SH-SY5Y (cell line): Measurements from ENCODE around the gene PRMT7.

ENCODE experiments used
- GATA2 ChIP-seq: IDR thresholded peaks from 2 replicates; pipeline ENCODE4 v1.6.1; 2011; ENCODE audit warnings: mild to moderate bottlenecking, low read depth, low read length
- GATA3 ChIP-seq: IDR thresholded peaks from 2 replicates; pipeline ENCODE4 v1.6.1; 2011; ENCODE audit warnings: low read depth, mild to moderate bottlenecking, low read length, moderate library complexity

The PRMT7 gene

GRCh38 chr16:68375801-68376536, 65.2 kb downstream of the PRMT7 start:
- TF ChIP-seq GATA2 (no peak), GATA3 (no peak)

DNA sequence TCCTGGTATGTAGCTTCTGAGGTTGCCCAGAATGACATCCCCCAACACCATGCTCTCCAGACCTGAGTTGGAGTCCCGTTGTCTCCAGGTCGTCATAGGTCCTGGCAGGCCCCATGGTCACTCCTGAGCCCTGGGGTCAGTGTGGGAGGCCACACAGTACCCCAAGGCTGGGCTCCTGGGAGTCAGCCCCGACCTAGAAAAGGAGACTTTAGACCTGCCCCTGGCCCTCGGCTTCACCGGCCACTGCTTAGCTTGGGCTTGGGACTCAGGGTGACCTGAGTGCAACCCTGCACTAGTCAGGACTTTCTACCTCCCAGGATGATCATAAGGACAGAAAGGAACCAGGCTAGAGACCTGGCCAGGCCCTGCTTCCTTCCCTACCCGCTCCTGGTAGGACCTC, 65.8 kb downstream of the PRMT7 start:
- TF ChIP-seq GATA3, result no peak
- TF ChIP-seq GATA2, result no peak

GRCh38 chr16:68377221-68377620, 66.4 kb downstream of the PRMT7 start:
- TF ChIP-seq GATA2, result no peak
- no peak for TF ChIP-seq GATA3

DNA sequence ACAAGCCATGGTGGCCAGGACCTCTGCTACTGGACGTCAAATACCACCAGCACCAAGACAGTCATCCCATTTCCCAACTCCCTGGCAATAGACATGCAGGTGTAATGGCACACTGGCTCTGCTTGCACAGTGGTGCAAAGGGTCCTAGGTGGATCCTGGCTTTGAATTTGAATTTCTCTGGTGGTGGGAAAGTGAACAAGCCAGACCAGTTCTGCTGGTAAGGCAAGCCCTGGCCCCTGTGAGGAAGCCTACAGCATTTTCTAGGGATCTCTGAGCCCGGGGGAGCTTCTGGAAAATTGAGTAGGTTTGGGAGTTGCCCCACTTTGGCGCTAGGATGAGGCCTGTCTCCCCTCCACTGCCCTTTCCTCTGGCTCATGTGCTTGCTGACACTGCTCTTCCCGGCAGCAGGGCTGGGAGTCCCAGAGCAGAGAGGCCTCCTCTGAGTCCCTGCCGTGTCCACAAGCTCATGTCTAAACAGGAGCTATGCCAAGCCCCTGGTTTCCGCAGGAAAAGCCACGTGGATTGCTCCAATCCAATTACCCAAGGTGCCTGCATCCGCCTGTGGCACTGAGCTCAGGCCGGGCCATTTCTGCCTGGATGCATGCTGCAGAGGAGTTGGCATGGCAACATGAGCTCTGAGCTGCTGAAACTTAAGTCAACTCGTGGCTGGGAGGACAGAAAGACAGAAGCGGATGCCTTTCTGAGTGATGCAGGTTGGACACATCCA, 67.0 kb downstream of the PRMT7 start:
- TF ChIP-seq GATA2, result no peak
- TF ChIP-seq GATA3, result no peak

DNA sequence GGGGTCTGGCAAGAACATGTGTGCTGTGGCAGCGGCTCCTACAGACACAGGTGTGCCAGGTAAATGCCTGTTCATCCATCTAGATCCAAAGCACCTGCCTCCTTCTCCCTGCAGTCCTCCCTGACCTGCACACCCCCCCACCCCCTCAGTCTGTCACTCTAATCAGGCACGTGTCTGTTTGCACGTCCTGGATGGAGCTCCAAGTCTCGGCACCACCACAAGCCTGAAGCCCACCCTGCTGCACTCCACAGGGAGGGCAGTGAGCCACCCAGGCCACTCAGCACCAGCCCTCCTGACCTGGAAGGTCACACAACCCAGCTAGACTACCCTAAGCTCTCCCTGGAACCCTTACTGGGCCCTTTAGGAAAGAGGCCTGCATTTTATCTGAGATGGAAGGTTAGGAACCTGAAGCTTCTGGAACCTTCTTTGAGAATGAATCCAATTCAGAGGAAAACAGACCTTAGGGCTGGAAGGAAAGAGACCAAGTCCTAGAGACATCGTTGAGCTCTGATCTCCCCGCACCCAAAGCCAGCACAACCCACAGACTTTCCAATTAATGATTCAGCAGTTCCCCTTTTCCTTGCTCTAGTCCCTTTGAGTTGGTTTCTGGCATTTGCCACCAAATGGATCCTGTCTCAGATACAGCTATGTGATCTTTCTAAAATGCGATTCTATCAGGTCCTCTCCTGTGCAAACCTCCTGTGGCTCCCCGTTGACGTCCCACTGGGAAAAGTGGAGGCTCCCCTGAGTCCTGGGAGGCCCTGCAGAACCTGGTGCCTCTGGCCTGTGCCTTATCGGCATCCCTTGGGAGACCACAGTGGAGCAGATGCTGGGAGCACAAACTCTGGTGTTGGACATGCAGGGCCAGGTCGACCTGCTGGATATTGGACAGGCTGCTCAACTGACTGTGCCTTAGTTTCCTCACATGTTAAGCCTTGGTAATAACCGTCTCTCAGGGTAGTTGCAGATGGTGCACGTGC, 67.9 kb downstream of the PRMT7 start:
- no peak for TF ChIP-seq GATA3
- TF ChIP-seq GATA2, result no peak

DNA sequence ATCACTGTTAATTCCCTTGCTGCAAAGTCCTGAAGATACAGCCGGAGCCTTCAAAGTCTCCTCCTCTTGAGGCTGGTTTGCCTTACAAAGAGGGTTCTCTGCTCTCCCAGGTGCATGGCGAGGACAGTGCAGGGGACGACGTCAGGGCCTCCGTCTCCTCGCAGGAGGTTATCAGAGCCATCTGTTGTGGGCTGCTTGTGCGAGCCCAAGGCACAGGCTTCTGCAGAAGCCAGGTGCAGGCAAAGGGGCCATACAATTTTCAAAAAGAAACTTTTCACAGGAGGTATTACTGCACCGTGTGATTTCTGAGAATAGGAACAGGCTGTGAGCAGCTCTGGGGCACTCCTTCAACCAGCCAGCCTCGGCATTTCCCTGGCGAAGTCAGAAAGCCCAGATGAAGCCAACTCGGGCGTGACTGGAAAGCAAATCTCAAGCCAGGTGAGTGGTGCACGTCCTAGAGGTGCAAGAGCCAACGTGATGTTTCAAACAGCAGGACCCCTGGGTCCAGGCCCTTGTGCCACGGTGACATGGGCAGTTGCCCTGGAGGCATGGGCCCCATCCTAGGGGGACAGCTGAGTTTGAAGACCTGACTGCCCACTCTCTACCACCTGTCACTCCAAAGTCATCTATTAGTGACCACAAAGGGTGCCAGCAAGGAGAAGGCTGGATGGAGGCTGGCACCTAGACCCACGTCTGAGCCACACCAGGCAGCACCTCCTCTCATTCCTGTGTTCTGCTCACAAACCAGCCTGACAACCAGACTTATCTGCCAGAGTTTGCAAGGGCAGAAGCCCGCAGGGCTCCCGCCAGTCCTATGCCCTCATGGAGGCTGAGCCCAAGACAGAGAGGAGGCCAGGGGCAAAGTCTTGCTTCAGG, 68.9 kb downstream of the PRMT7 start:
- TF ChIP-seq GATA3, result no peak
- TF ChIP-seq GATA2, result no peak

GRCh38 chr16:68380348-68380670, 69.5 kb downstream of the PRMT7 start:
- TF ChIP-seq GATA3 (no peak), GATA2 (no peak)

DNA sequence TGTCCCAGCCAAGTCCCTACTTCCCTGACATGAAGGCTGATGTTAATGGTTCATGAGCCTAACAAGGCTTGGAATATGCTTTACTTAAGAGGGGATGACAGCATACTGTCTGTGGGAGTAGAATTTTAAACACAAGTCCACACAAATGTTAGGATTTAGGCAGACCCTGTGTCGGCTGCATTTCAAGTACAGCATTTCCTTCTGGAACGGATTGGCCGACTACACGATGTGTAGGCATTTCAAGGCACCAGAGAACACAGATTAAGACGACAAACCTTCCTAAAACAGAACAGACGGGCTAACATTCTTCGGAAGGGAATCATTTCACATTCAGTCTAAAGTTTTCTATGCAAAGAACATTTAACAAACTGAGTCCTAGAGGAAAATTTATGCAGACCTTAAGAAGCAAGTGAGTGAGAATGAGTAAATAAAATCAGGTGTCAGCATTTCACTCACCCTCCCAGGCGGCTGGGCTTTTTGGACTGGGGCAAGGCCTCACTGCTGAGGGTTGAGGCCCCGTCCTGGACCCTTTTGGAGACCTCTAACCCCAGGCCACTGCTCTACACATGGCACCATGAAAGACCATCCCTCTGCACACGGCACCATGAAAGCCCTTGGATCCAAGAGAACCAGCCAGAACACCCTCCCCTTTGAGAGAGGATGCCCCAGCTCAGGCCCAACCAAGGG, 70.0 kb downstream of the PRMT7 start:
- no peak for TF ChIP-seq GATA2
- no peak for TF ChIP-seq GATA3

DNA sequence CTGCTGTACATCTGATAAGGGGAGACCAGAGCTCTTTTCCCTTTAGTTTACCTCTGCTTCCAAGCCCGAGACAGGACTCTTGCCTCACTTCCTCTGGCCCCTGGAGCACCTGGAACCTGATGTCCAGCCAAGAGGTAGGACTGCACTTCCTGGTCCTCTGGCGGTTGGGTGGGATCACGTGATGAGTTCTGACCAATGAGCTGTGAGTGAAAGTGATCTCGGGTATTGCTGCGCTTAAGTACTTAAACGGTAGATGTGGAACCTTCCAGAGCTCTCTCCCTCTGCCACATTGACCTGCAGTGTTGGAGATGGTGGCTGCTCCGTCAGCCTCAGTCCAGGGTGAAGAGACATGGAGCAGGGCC, 70.5 kb downstream of the PRMT7 start:
- TF ChIP-seq GATA3 (no peak), GATA2 (no peak)

GRCh38 chr16:68382296-68382718, 71.5 kb downstream of the PRMT7 start:
- no peak for TF ChIP-seq GATA3
- TF ChIP-seq GATA2, result no peak

DNA sequence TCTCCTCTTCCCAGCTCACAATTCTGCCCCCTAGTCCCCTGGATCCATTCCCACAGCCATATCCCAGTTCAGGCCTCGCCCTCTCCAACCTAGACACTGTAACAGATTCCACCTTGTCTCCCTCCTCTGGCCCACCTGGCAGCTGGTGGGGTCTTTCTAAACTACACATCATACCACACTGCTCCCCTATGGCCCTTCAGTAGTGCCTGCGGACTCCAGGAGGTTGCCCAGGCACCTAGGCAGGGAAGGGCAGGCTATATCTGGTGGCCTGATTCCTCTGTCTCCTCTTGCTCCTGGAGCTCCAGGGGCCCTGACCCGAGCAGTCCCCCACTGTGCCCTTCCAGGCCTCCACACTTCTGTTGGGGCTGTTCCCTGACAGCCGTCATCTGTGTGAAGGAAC, 73.0 kb downstream of the PRMT7 start:
- TF ChIP-seq GATA3 (no peak), GATA2 (no peak)

DNA sequence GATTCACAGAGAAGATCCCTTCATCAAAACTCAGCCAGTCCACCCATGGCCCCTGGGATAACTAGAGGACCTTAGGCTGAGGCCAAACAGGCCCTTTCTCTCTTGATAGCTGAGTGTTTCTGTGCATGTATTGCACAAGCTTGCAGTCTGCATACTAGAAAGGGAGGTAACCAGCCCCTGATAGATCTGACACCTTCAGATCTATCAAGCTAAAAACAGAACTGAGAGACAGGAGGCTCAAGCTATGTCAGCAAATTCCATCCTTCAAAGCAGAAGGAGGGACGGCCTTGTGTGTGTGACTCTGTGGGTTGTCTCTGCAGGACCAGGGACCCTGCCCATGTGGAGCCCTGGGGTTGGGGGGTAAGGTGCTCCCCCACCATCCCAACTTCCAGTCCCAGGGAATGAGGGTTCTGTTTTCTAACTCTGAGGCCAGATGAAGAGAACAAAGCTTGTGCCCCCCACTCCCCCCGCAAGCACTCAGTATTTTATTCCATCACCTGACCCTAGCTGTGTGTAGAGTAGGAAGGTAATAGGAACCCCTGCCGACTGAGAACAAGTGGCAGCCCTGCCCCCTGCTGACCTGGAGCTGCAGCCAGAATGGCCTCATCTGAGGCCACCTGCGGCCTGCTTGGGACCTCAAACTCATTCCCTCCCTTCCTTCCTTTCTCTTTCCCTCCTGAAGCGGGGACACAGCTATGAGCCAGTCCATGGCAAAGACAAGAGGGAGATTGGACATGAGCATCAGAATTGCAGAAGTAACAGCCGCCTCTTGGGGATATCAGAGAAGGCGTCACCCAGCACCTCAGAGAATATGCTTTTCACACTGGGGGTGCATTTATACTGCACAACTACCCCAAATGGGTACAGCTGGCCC, 73.7 kb downstream of the PRMT7 start:
- TF ChIP-seq GATA2 (no peak), GATA3 (no peak)
